HepG2 (cell line): ENCODE results near the gene IL1RAPL2. TPM values are rescaled to one million over a fixed set of nuclear protein-coding genes. Genes with fewer than 3 reads are reported as not detected.

ENCODE experiments used
- ATAC-seq: fragments of 200-7000 bp; cut with Tn5 transposase; 3 replicates; pipeline ENCODE4 v1.9.1; 2020; ENCODE audit warnings: mild to moderate bottlenecking, moderate library complexity
- BruUV-seq: library from RNA; stranded (reverse); fragments of 400-500 nt; replicated peaks from 2 replicates; lab custom pipeline; 2021; lab: Mats Ljungman, UMichigan
- CTCF ChIA-PET: fragments of 300-600 bp; formaldehyde crosslinking; extraction: SDS; loops from one replicate; lab custom pipeline; 2021; ENCODE audit warnings: low total read pairs, inconsistent platforms, low intra/inter-chr PET ratio; lab: Yijun Ruan, JAX
- POLR2A ChIA-PET: fragments of 350-600 bp; sonication (Branson Sonifier 250); formaldehyde crosslinking; loops from one replicate; lab custom pipeline; 2020; ENCODE audit warnings: antibody characterized with exemption, inconsistent platforms; lab: Yijun Ruan, JAX
- DNase-seq: peaks from one replicate; pipeline ENCODE4 v3.0.0-alpha.2; 2015; ENCODE audit warnings: low spot score
- FAIRE-seq: peaks from 3 replicates; lab custom pipeline; 2011; peaks lifted over from hg19 to GRCh38; lab: Jason Lieb, UNC
- H2AFZ ChIP-seq: one replicate; pipeline ENCODE4 v1.6.1; 2011; ENCODE audit warnings: low read length, inconsistent platforms
- H3K27ac ChIP-seq: fragments of 300-600 bp; 3 replicates; pipeline ENCODE4 v1.8.0; 2011; ENCODE audit warnings: mixed run types, mild to moderate bottlenecking, mixed read lengths, low read length, inconsistent platforms; ENCODE audit not compliant: insufficient read depth; ENCODE audit errors: extremely low read length
- H3K27me3 ChIP-seq, 2 experiments: fragments of 200-600 bp in 1 of 2; 2 replicates in 1 of 2; 3 replicates in 1 of 2; pipeline versions ENCODE4 v1.6.0 to v1.8.0; 2011; ENCODE audit warnings: low read length in 2 of 2, mild to moderate bottlenecking in 2 of 2, moderate library complexity in 2 of 2, inconsistent platforms in 1 of 2; ENCODE audit not compliant: insufficient read depth in 2 of 2, control insufficient read depth in 1 of 2
- H3K36me3 ChIP-seq, 2 experiments: fragments of 200-600 bp in 1 of 2; replicated peaks in 1 of 2; 2 replicates in 1 of 2; 3 replicates in 1 of 2; pipeline versions ENCODE4 v1.5.1 to v1.8.0; 2011; ENCODE audit warnings: low read length in 2 of 2, inconsistent platforms in 1 of 2; ENCODE audit not compliant: insufficient read depth in 2 of 2, control insufficient read depth in 1 of 2
- H3K4me1 ChIP-seq: 2 replicates; pipeline ENCODE4 v1.5.1; 2012; ENCODE audit warnings: low read length, inconsistent platforms; ENCODE audit not compliant: insufficient read depth
- H3K4me2 ChIP-seq: 2 replicates; pipeline ENCODE4 v1.6.0; 2011; ENCODE audit warnings: low read depth, low read length, inconsistent platforms
- H3K4me3 ChIP-seq, 3 experiments: fragments of 200-600 bp in 1 of 3; sonication (generic), shearing (Covaris generic) in 1 of 3; replicated peaks in 1 of 3; 2 replicates each; pipeline ENCODE4 v1.5.1; 2011 to 2016; ENCODE audit warnings: low read length in 3 of 3, inconsistent platforms in 2 of 3, low read depth in 2 of 3, mild to moderate bottlenecking in 2 of 3, control low read depth in 1 of 3, mixed read lengths in 1 of 3; ENCODE audit not compliant: insufficient read depth in 1 of 3
- H3K79me2 ChIP-seq: one replicate; pipeline ENCODE4 v1.6.1; 2011; ENCODE audit warnings: low read length, inconsistent platforms; ENCODE audit not compliant: insufficient read depth
- H3K9ac ChIP-seq: 2 replicates; pipeline ENCODE4 v1.6.0; 2011; ENCODE audit warnings: mild to moderate bottlenecking, low read depth, low read length, inconsistent platforms; ENCODE audit not compliant: insufficient read depth
- H3K9me3 ChIP-seq: 2 replicates; pipeline ENCODE4 v1.5.1; 2012; ENCODE audit warnings: mild to moderate bottlenecking, low read length
- H4K20me1 ChIP-seq: 2 replicates; pipeline ENCODE4 v1.6.0; 2011; ENCODE audit warnings: inconsistent platforms, mild to moderate bottlenecking, low read length, moderate library complexity; ENCODE audit not compliant: insufficient read depth
- ASH2L ChIP-seq: fragments of 300-600, 200-600 bp; sonication (generic); IDR thresholded peaks from 2 replicates; pipeline ENCODE4 v1.7.0; 2017; ENCODE audit warnings: low read depth, mild to moderate bottlenecking, moderate library complexity, mixed read lengths, low read length; ENCODE audit not compliant: insufficient read length
- GFI1 ChIP-seq: sonication (generic); formaldehyde crosslinking; IDR thresholded peaks from 2 replicates; pipeline ENCODE4 v1.5.0; 2020; ENCODE audit warnings: missing genetic modification reagents, mild to moderate bottlenecking, borderline replicate concordance
- HOXA3 ChIP-seq: sonication (generic); formaldehyde crosslinking; IDR thresholded peaks from 2 replicates; pipeline ENCODE4 v1.5.0; 2020; ENCODE audit warnings: missing genetic modification reagents
- HOXD1 ChIP-seq: sonication (generic); formaldehyde crosslinking; IDR thresholded peaks from 2 replicates; pipeline ENCODE4 v1.5.0; 2020; ENCODE audit warnings: missing genetic modification reagents
- NFIB ChIP-seq: sonication (generic); formaldehyde crosslinking; IDR thresholded peaks from 2 replicates; pipeline ENCODE4 v1.9.0; 2021; ENCODE audit warnings: missing genetic modification reagents, mild to moderate bottlenecking, borderline replicate concordance
- SP1 ChIP-seq, 2 experiments: fragments of 450-650 bp in 1 of 2; sonication (generic) in 1 of 2; formaldehyde crosslinking in 1 of 2; IDR thresholded peaks; 2 replicates each; pipeline versions ENCODE4 v1.4.0 to v1.6.1; 2016 to 2020; ENCODE audit warnings: missing genetic modification reagents in 1 of 2
- SRF ChIP-seq: IDR thresholded peaks from 2 replicates; pipeline ENCODE4 v1.6.1; 2011; ENCODE audit warnings: mild to moderate bottlenecking, low read depth, low read length, moderate library complexity
- ZEB1 ChIP-seq: IDR thresholded peaks from 2 replicates; pipeline ENCODE4 v1.6.1; 2012; ENCODE audit warnings: mild to moderate bottlenecking, low read depth, inconsistent platforms; ENCODE audit not compliant: insufficient replicate concordance
- ZNF12 ChIP-seq: sonication (generic); formaldehyde crosslinking; IDR thresholded peaks from 2 replicates; pipeline ENCODE4 v1.5.0; 2020; ENCODE audit warnings: missing genetic modification reagents
- ZNF33A ChIP-seq: sonication (generic); formaldehyde crosslinking; IDR thresholded peaks from 2 replicates; pipeline ENCODE4 v1.5.1; 2020; ENCODE audit warnings: missing genetic modification reagents, mild to moderate bottlenecking, moderate library complexity, borderline replicate concordance
- ZNF383 ChIP-seq: sonication (generic); formaldehyde crosslinking; IDR thresholded peaks from 2 replicates; pipeline ENCODE4 v1.4.0; 2020; ENCODE audit warnings: missing genetic modification reagents, mild to moderate bottlenecking, borderline replicate concordance
- WGBS: methylation state at CpG from one replicate; pipeline ENCODE4 v1.1.6; 2017; ENCODE audit warnings: low lambda C conversion rate; 5-methylcytosine and 5-hydroxymethylcytosine counted together
- in situ Hi-C: cut with HindIII; loops from 2 replicates; pipeline ENCODE4 v1.10.0; 2017; ENCODE audit warnings: low pct_unique_long_range_greater_than_20kb; ENCODE audit not compliant: extremely low pct_ligation_motif_present
- intact Hi-C: fragments of 100-400 bp; cut with micrococcal nuclease; formaldehyde crosslinking; loops from one replicate; pipeline ENCODE4 v1.10.0; 2022; ENCODE audit not compliant: unreplicated experiment
- polyA plus RNA-seq, 8 experiments: library from polyadenylated mRNA; depleted of rRNA in 3 of 8; stranded (reverse) in 7 of 8; unstranded in 1 of 8; fragments of >200 nt; fragmentation: Illumina TruSeq in 4 of 8; extraction: Trizol in 4 of 8; gene quantifications; 2 replicates each; pipeline versions ENCODE4 v1.2.1 to v1.2.3, GENCODE V29; 2011 to 2016; ENCODE audit warnings: low read depth in 4 of 8, missing spikeins in 1 of 8, mixed read lengths in 1 of 8; ENCODE audit not compliant: insufficient read depth in 1 of 8
- total RNA-seq, 5 experiments: library from RNA; depleted of rRNA; stranded (reverse); fragments of >200 nt; fragmentation: Illumina TruSeq; extraction: Trizol; gene quantifications; 2 replicates each; pipeline ENCODE4 v1.2.3, GENCODE V29; 2016; ENCODE audit warnings: low read depth in 1 of 5
- TF ChIP-seq, protein P1 (sequence below): sonication (generic); formaldehyde crosslinking; IDR thresholded peaks from 2 replicates; pipeline ENCODE4 v1.4.0; 2020; ENCODE audit warnings: missing genetic modification reagents, borderline replicate concordance
- TF ChIP-seq, protein P2 (sequence below): sonication (generic); formaldehyde crosslinking; IDR thresholded peaks from 2 replicates; pipeline ENCODE4 v1.8.1; 2023; ENCODE audit warnings: missing genetic modification reagents, mild to moderate bottlenecking, borderline replicate concordance

The IL1RAPL2 gene
- total and polyA plus RNA-seq, 2 of the 13 experiments (the other 11 are each of a cell fraction or from before 2014, with no cell fraction given), result not detected

DNA sequence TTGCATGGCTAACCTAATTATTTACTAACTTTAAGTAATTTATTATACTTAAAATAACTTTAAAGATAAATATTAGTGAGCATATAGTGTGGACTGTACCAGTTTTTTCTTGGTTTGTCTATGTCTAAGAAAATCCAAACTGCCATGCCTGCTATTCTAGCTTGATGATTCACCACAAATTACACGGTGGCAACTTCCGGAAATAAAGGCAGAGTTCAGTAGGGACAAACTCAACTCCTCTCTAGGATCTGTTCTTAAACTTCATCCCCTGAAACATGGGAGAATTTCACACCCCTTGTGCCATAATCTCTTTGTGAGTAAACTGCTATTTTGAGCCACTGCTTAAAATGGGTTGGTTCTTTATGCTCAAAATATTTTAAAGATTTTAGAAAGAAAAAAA, 1042.7 kb downstream of the IL1RAPL2 start:
- in situ Hi-C loops (no loop called here), intact Hi-C loops (no loop called here)
- no peak for ATAC-seq
- no peak overlapping the region for H3K27ac ChIP-seq
- no peaks in the 10 kb centered on the region for H3K27me3 ChIP-seq
- no peak overlapping the region for H3K4me2 ChIP-seq
- TF ChIP-seq ZNF383, result no peak
- TF ChIP-seq, protein P1, sequence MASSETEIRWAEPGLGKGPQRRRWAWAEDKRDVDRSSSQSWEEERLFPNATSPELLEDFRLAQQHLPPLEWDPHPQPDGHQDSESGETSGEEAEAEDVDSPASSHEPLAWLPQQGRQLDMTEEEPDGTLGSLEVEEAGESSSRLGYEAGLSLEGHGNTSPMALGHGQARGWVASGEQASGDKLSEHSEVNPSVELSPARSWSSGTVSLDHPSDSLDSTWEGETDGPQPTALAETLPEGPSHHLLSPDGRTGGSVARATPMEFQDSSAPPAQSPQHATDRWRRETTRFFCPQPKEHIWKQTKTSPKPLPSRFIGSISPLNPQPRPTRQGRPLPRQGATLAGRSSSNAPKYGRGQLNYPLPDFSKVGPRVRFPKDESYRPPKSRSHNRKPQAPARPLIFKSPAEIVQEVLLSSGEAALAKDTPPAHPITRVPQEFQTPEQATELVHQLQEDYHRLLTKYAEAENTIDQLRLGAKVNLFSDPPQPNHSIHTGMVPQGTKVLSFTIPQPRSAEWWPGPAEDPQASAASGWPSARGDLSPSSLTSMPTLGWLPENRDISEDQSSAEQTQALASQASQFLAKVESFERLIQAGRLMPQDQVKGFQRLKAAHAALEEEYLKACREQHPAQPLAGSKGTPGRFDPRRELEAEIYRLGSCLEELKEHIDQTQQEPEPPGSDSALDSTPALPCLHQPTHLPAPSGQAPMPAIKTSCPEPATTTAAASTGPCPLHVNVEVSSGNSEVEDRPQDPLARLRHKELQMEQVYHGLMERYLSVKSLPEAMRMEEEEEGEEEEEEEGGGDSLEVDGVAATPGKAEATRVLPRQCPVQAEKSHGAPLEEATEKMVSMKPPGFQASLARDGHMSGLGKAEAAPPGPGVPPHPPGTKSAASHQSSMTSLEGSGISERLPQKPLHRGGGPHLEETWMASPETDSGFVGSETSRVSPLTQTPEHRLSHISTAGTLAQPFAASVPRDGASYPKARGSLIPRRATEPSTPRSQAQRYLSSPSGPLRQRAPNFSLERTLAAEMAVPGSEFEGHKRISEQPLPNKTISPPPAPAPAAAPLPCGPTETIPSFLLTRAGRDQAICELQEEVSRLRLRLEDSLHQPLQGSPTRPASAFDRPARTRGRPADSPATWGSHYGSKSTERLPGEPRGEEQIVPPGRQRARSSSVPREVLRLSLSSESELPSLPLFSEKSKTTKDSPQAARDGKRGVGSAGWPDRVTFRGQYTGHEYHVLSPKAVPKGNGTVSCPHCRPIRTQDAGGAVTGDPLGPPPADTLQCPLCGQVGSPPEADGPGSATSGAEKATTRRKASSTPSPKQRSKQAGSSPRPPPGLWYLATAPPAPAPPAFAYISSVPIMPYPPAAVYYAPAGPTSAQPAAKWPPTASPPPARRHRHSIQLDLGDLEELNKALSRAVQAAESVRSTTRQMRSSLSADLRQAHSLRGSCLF (CRISPR knock-in tag), result no peak
- no peak for TF ChIP-seq SRF
- no peak for TF ChIP-seq ZEB1
- TF ChIP-seq SP1 (IDR thresholded peaks at IDR 0.05), result no peak
- TF ChIP-seq SP1 (CRISPR knock-in tag; IDR thresholded peaks at IDR 0.05), result no peak
- TF ChIP-seq ASH2L, result no peak
- TF ChIP-seq ZNF33A (CRISPR knock-in tag), result no peak
- TF ChIP-seq, protein P2, sequence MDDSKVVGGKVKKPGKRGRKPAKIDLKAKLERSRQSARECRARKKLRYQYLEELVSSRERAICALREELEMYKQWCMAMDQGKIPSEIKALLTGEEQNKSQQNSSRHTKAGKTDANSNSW, result no peak
- no peak for TF ChIP-seq HOXA3
- TF ChIP-seq ZNF12, result no peak
- no peak for TF ChIP-seq HOXD1
- no peak for TF ChIP-seq NFIB (CRISPR knock-in tag)
- TF ChIP-seq GFI1 (CRISPR knock-in tag), result no peak
- TF ChIP-seq, all 625 proteins: peak for 0
- H3K4me1 ChIP-seq, result no peaks in the 10 kb centered on the region
- FAIRE-seq, result no peak
- CTCF ChIA-PET, result no interaction called here
- DNase-seq, result no peak
- H3K4me3 ChIP-seq, result no peak overlapping the region
- no peaks in the 10 kb centered on the region for H3K36me3 ChIP-seq
- BruUV-seq, result no TSS peak
- no peak overlapping the region for H3K9ac ChIP-seq
- POLR2A ChIA-PET, result no interaction called here
- H3K79me2 ChIP-seq, result no peaks in the 10 kb centered on the region
- H3K9me3 ChIP-seq, result no peaks in the 10 kb centered on the region
- WGBS, result 0% methylated on average over 2 of the region's 2 CpGs
- H4K20me1 ChIP-seq, result no peaks in the 10 kb centered on the region
- no peak overlapping the region for H2AFZ ChIP-seq
